ENCODE data around the gene WDR5B.
"Not testable (repeated sequence)": the region's sequence is repeated elsewhere in the genome, so short reads cannot be mapped to it uniquely, and the experiment has no call there.

Gene WDR5B

GRCh38 chr3:122365582-122366378 lies 50.1 kb downstream of the WDR5B start:
- not testable (repeated sequence) for DNase-seq (ENCODE audit: low read depth)

GRCh38 chr3:122365073-122365472 lies 50.8 kb downstream of the WDR5B start:
- no peak for DNase-seq (ENCODE audit: low read depth)

- no peak for DNase-seq (ENCODE audit: low read depth)
These were observed 51.4 kb downstream of the WDR5B start for GRCh38 chr3:122364490-122364889.

Measured in T-helper 22 cell (primary cell).